Ramos (cell line): ENCODE data around the gene ABCG1.

Experiments
- in situ Hi-C: fragments of 300-500 bp; cut with MboI; formaldehyde crosslinking; loops from one replicate; pipeline ENCODE4 v1.14.3; 2022; ENCODE audit warnings: low sequenced_read_pairs; ENCODE audit not compliant: unreplicated experiment

ABCG1 gene

GRCh38 chr21:42337276-42337675 lies 118.3 kb downstream of the ABCG1 start:
- in situ Hi-C loops = no loop called here

GRCh38 chr21:42337830-42338728 lies 119.1 kb downstream of the ABCG1 start:
- in situ Hi-C loops = no loop called here

- in situ Hi-C loops = no loop called here
Measured at GRCh38 chr21:42338729-42339715, 120.1 kb downstream of the ABCG1 start.

- in situ Hi-C loops = no loop called here
Measured at GRCh38 chr21:42340187-42341050, 121.5 kb downstream of the ABCG1 start.

GRCh38 chr21:42341776-42342542 lies 123.0 kb downstream of the ABCG1 start:
- in situ Hi-C loops = no loop called here

- in situ Hi-C loops = no loop called here
Measured at GRCh38 chr21:42343101-42343500, 124.2 kb downstream of the ABCG1 start.

- in situ Hi-C loops = no loop called here
Measured at GRCh38 chr21:42343556-42343955, 124.6 kb downstream of the ABCG1 start.

GRCh38 chr21:42343963-42344510 lies 125.1 kb downstream of the ABCG1 start:
- in situ Hi-C loops = no loop called here

- in situ Hi-C loops = no loop called here
Measured at GRCh38 chr21:42344631-42345030, 125.7 kb downstream of the ABCG1 start.

GRCh38 chr21:42346441-42346840 lies 127.5 kb downstream of the ABCG1 start:
- in situ Hi-C loops = no loop called here
